Measurements from ENCODE around the gene PEG3.
"Not testable (repeated sequence)": the region's sequence is repeated elsewhere in the genome, so short reads cannot be mapped to it uniquely, and the experiment has no call there.

Gene PEG3

DNA sequence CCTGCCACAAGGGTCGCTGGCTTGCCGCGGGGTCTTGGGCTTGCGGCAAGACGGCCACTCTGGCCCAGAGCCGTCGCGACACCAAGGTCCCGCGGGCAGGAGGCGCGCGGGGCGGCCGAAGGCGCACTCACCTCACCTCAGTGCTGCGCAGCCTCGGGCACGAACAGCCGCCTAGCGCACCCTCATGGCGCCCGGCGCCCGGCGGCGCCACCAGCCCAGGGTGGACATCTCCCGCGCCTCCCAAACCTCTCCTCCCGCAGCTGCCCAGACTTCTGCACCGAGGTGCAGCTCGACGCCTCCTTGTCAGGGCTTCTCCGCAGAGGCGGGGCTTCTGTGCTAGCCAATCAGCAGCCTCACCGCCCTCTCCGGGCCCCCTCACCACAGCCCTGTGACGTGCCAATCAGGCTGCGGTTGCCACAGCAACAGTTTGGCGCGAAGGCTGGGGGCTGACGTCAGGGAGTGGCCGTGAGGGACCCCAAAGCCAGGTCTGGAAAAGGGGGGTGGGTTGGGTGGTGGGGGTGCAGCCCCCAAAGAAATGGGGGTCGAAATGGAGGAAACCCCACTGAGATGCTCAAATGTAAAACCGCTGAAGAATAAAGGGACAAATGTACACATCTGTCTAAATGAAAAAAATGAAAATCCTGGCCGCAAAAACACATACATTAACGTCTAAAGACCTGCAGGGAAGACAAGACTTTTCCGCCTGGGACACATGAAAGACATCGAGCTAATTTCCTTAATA lies at the start of gene PEG3, which contains the start of gene ZIM2:
Gene PEG3, minus strand, starts transcription at position 276 of the 742 bp plus-strand sequence. CDS start 16,071 bp downstream, outside the sequence.
Gene ZIM2, minus strand, starts transcription at position 276 of the 742 bp plus-strand sequence. CDS start 16,449 bp downstream, outside the sequence.
- no peak for DNase-seq

DNA sequence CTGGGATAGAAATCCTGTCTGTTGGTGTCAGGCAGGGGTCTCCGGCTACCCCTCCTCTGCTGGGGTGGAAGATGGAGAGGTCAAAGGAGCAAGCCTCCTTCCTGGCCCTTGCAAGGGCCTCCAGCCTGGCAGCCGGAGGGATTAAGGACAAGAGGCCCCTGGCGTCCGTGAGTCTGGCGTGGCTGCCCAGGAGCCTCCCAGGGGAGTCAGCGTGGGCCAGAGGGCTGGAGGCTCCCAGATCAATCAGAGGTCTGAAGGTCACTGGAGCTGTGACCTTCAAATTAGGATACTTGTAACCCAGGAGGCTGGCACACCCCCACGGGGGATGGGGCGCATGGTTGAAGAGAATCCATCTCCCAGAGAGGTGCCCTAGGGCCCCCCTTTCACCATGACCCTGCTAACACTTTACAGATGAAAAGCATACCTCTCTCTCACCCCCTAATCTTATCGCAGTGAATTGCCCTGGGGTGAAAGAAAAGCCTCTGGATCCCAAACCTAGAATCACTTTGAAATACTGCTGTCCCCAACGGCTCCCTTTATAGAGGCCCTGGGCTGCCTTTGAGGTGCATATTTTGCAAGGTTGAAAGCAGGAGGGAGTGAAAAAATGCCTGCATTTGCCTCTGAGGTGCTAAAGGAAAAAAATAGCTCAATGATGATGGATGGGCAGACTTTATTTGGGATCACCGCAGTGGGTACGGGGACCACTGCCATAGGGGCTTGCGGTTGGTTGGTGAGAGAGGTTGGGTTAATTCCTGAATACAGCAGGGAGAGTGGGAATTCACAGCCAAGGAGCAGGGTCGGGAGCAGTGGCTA lies 44.9 kb upstream of the PEG3 start:
- no peak for DNase-seq

DNA sequence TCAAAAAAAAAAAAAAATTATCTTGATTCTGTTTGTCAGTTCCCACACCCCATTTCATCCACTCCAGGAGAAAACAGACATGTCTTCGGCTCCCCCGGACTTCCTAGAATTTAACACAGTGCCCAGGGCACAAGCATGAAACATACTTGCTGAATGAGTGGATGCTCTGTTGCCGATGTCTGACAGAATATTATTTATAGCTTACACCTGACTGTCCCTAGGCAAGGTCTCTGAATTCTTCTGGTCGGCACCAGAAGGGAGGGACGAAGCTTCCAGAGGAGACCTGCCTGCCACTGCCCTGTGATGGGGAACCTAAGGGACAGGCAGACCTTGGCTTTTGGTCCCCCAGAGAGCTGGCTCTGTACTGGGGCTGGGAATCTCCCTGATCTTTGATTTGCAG lies 43.9 kb upstream of the PEG3 start:
- DNase-seq: no peak

DNA sequence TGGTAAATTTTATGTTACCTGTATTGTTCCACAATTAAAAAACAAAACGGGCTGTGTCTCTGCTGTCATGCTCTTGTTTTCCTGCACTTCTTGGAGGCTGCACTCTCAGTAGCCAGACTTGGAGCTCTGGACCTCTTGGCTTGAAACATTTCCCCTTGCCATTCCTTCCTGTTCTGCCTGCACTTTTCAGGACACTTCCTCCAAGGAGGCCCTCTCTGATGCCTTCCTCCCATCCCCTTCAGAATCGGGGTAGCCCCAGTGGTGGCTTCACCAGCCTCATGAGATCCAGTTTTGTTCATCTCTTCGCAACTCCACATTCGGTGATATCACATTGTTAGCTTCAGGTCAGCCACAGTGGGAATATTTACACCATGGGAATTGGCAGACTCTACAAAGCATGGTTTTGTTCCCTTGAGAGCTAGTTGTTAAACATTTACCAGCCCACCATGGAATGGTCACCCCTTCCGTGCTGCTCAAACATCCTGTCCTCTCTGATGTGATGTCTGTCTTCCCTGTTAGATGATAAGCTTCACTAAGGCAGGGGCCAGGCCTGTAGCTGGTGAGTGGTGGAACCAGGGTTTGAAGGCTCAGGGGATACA lies 40.2 kb upstream of the PEG3 start:
- no peak for DNase-seq

DNA sequence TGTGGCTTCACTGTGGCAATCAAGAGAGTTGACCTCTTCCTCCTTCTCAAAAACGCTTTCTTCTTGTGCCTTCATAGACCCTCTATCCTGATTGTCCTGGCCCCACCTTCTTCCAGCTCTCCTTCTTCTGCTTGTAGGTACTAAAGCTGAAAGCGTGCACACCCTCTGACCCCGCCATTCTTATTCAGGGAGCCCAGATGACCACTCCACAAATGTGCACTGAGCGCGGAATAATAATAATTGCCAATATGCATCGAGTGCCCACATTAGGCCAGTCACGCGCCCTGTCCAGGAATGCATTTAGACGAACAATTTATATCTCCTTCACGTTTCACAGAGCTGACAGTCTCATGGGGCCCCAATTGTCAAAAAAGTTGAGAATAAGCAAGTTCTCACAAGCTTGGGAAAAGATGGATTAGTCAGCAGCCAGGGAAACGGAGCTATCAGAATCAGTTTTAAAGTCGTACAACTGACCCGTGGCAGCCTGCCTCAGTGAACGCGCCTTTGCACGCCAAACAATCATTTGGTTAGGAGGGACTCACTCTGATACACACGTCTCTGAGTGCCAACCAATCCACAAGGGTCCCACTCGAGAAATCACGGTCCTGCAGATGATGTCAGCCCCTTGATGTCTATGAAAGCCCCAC lies 36.7 kb upstream of the PEG3 start:
- DNase-seq: no peak

DNA sequence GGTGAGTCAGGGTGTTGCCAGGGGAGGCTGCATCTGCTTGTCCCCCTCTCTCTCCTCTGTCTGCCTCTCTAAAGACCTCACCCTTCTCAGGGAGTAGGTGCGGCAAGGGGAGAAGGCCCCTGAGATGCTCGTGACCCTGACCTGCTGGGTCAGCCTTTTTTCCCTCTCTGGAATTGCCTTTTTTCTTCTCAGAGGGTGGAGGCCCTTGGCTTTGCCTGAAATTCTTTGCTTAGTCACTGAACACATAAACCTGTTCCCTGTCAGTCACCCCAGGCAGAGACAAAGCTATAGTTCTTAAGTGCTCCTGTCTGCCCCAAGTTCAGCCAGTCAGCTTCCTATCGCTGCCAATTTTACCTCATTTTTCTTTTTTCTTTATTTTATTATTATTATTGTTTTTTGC lies 35.2 kb upstream of the PEG3 start:
- DNase-seq: no peak

DNA sequence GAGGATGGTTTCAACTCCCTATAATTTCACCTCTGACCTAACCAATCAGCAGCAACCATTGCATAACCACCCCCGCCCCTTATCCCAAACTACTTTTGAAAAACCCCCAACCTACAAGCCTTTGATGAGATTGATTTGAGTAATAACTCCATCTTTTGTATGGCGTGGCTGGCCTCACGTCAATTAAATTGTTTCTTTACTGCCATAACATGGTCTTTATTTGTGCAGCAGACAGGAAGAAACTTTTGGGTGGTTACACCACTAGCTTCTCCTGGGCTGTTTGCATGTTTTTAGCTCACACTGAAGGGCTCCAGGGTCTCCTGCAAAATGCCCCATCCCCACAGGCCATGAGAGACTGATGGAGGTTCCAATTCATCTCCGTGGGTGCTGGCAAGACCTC lies 34.0 kb upstream of the PEG3 start:
- DNase-seq: no peak

DNA sequence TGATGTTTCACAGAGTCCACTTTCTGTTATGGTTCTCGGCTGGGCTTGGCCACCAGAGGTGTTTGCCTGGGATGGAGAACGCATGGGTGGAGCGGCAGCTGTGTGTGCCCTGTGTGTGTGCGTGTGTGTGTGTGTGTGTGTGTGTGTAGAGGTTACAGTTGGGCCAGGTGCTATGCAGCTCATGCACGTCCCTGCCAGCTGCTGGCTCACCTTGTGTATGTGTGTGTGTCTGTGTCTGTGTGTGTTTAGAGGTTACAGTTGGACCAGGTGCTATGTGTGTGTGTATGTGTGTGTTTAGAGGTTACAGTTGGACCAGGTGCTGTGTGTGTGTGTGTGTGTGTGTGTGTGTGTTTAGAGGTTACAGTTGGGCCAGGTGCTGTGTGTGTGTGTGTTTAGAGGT lies 33.0 kb upstream of the PEG3 start:
- DNase-seq: no peak

DNA sequence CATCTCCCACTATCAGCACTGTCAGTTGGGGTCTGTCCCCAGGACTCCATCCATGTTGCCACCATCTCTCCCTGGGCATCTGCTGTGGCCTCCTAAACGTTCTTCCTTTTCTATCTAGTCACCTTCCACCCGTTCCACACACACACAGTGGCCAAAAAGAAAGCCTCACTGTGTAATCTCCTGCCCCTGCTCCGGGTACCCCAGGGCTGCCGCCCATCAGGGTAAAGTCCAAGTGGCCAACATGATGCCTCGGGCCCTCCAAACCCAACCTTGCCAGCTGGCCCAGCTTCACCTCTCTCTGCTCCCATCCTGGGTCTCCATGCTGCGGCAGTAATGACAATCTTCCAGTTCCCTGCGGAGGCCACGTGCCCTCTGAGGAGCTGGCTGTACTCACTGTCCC lies 29.4 kb upstream of the PEG3 start:
- no peak for DNase-seq

DNA sequence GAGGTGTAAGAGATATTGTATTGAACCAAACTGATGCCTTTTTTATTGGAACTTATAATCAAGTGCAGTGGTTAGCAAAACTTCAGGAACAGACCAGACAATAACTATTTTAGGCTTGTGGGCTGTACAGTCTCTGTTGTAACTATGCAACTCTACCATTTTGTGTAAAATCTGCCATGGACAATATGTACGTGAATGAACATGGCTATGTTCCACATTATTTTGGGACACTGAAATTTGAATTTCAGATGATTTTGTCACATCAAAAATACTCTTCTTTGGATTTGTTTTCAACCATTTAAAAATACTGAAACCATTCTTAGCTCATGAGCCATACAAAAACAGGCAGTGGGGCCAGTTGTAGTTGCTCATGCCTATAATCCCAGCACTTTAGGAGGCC lies 27.9 kb upstream of the PEG3 start:
- no peak for DNase-seq

DNA sequence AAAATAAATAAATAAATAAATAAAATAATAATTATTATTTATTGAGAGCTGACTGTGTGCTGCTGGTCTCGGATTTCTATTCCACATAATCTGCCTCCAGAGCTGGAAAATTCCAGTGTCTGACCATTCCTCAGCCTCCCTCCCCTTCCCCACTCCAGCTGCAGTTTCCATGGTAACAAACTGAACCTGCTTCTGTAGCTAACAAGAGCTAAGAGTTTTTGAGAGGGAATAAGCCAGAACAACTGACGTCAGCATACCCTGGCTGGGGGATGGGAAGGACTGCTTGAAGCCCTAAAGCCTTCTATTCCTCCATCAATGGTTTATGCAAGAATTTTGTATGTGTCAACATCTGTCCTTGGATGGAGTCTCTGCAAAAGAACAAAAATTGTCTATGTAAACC lies 26.0 kb upstream of the PEG3 start:
- DNase-seq: no peak

DNA sequence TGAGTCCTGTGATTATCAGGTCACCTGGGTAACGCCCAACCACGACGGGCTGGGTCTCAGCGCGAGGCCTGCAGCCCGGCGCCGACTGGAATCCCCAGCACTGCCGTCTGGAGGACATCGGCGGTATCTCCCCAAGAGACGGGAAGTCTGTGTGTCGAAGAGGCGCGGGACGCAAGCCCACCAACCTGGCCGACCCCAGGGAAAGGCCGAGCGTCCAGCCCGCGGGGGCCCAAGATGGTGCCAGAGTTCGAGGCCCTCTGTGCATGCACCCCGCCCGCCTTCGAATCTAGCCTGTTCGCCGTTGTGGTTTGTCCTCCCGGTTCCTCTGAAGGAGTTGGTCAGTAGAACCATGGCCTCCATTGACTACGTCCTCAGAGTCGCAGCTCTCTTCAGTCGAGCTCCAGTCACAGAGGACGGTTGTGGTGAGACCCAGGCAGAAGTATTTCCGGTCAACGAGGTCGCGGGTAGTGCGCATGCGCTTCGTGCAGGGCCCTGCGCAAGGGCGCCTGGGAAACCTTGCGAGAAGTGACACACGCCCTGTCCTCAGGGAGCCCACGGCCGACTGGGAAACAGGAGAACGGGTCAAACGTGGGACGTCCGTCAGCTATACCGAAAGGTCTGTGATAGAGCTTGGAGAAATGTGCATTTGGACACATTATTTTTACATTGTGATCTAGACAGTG lies 24.1 kb upstream of the PEG3 start:
- no peak for DNase-seq

DNA sequence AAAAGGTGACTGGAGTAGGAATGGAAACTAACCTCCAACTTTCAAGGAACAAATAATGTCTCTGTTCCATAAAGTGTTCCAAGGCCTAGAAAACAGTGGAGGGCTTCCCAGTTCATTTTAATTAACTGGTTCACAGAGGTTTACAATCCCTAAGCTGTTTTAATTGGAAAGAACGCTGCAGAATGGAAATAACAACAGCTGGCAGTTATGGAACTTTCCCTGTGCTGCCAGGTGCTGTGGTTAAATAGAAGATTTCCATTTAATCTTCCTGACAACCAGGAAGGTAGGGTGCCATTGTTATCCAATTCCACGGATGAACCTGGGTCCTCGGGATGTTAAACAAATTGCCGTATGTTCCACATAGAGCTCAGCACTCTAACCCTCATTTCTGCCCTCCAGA lies 22.2 kb upstream of the PEG3 start:
- no peak for DNase-seq

DNA sequence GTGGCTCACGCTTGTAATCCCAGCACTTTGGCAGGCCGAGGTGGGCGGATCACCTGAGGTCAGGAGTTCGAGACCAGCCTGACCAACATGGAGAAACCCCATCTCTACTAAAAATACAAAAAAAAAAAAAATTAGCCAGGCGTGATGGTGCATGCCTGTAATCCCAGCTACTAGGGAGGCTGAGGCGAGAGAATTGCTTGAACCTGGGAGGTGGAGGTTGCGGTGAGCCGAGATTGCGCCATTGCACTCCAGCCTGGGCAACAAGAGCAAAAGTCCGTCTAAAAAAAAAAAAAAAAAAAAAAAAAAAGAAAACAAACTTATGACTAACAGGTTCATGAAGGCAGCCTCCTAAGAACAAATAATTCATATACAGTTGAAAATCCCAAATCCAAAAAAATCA lies 19.9 kb upstream of the PEG3 start:
- DNase-seq: not testable (repeated sequence)

DNA sequence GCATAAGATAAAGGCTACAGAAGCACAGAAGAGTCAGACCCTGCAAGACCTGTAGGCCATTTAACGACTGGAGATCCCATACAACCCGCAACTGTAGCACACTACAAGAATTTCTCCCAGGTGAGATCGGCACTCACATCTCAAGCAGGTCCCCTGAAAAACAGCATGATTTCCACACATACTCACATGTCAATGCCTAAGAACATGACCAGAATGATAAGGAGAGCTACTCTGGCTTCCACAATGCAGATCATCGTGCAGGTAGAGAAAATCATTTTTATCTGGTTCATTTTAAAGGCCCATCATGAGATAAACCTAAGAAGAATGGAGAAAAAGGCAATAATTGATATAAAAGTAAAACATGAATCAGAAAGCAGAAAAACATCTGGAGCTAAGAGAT lies 17.5 kb upstream of the PEG3 start:
- no peak for DNase-seq

DNA sequence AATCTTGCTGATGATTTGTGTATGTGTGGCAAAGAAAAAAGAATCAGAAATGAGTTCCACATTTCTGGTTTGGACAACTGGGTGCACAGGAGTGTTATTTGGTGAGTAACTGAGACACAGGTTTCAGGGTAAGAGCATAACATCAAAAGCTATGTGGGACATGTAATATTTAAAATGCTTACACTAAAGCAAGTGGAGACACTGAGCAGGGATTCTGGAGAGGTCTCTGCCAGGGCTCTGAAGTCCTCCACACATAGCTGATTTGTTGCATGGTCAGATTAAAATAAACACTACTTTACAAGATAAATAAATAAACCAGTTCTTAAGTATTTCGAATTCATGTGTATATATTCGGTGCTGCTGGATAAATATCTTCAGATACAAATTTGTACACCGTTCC lies 16.3 kb upstream of the PEG3 start:
- DNase-seq: no peak

DNA sequence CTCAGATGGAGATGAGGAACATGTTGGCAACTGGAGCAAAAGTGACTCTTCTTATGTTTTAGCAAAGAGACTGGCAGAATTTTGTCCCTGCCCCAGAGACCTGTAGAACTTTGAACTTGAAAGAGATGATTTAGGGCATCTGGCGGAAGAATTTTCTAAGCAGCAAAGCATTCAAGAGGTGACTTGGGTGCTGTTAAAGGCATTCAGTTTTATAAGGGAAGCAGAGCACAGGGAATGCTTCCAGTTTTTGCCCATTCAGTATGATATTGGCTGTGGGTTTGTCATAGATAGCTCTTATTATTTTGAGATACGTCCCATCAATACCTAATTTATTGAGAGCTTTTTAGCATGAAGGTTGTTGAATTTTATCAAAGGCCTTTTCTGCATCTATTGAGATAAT lies 11.8 kb upstream of the PEG3 start:
- not testable (repeated sequence) for DNase-seq

DNA sequence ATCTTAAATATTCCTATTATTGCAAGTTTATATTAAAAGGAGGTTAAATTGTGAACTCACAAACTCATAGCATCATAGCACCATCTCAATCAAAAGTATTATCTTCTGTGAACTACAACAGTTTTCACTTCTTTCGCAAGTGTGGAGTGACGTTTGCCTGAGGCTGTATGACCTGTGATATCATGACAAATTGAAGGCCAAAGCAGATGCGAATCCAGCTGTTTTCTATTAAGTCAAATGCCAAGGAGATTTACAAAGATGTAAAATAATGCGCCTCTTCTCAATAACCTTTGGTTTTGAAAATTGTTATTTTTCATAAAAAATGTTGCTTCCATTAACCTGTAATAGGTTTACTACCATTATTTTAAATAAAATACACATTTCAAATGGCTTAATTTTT lies 7.6 kb upstream of the PEG3 start:
- no peak for DNase-seq

DNA sequence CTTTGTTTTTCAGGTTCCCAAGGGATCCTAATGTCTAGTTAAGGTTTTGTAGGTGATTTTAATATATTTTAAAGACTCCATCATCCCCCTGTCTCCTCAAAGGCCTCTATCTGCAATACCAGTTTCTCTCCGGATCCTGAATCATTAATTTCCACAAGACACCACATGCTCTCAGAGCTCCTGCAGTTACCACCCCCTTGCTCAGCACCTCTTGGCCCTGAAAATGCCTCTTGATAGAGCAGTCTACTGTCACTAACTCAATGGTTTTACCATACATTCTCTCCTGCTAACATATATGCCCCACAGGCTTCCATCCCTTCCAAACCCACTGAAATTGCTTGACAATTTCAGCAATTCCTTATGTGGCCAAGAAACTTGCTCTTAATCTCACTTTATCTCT lies 1.9 kb upstream of the PEG3 start:
- DNase-seq: no peak

DNA sequence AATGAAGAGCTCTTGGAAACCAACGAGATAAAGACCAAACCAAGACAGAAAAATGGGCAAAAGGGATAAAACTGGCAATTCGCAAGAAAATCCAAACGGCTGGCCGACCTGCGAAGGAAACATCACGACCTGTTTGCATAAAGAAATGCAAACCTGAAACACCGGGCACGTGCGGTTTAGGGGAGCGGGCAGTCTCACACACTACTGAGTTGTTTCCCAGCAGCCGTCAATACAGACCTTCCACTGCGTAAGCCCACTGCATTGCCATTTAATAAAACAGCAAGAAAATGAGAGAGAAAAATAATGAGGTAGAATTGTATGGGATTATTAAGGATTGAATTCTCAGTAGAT lies 642 bp upstream of the PEG3 start:
- no peak for DNase-seq

DNA sequence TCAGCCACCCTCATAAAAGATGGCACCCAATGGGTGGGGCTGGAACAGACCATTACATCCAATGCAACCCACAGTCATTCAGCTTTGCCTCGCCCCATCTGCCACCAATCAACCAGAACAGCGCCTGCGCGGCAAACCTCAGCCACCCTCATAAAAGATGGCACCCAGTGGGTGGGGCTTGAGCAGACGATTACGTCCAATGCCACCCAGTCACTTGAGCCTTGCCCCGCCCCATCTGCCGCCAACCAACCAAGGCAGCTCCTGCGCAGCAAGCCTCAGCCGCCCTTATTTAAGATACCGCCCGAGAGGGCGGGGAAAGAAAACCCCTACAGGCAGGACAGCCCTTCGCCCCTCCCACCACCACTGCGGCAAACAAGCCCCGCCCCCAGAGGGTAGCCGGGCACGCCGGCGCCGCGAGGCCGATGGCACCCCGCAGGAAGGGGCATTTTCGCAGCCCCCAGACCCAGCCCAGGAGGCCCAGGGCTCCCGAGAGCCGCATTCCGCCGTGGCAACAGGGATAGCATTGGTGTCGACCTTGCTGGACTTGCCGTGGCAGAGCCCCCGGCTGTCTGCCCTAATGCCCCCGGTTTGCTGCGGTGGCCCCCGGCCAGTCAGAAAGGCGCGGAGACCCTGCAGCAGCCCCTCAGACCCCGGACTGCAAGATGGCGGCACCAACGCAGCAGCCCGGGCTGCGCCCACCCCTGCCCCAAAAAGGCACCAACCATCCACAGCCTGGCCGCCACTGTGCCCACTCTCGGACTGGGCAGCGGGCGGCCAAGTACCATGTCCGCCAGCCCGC lies 675 bp downstream of the PEG3 start:
- DNase-seq: no peak
